Measurements from ENCODE around the gene ACP7. TPM values are rescaled to one million over a fixed set of nuclear protein-coding genes. Genes with fewer than 3 reads are reported as not detected.

ACP7 gene
- total and polyA plus RNA-seq, 2 of the 8 experiments (the other 6 are each of a cell fraction or from before 2014, with no cell fraction given), result 0.27 to 0.50 TPM

DNA sequence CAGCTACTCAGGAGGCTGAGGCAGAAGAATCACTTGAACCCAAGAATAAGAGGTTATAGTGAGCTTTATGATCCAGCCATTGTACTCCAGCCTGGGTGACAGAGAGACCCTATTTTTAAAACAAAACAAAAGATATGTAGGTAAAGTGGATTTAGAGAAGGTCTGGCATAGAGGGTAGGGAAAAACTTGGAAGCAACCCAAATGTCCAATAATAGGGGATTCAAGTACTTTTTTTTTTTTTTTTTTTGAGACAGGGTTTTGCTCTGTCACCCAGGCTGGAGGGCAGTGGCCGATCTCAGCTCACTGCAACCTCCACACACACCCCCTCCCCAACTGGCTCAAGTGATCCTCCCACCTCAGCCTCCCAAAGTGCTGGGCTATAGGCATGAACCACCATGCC is 35.7 kb downstream of the ACP7 start:
- no peak overlapping the region for H2BK120ac ChIP-seq (replicated peaks; ENCODE audit: low read depth, low read length)
- H3K9me3 ChIP-seq (ENCODE audit: insufficient read depth in 2 of 2, low read depth in 1 of 2, low read length in 1 of 2), result no peaks in the 10 kb centered on the region
- H3K4me3 ChIP-seq (ENCODE audit: extremely low read depth in 1 of 4, insufficient read depth in 2 of 4, low read depth in 3 of 4, low read length in 4 of 4), result no peak overlapping the region
- no peaks in the 10 kb centered on the region for H3K36me3 ChIP-seq (ENCODE audit: control insufficient read depth in 2 of 4, insufficient read depth in 4 of 4, low read length in 3 of 4)
- peaks cover 0 to 7% (median 2%) of the 10 kb centered on the region in 4 experiments; a peak in 5 of 7 replicates for H3K4me1 ChIP-seq (replicated peaks in 1 of 4; ENCODE audit: control insufficient read depth in 3 of 4, insufficient read depth in 4 of 4, low read length in 3 of 4)
- H3K56ac ChIP-seq (replicated peaks; ENCODE audit: insufficient read length, low read depth, low read length), result no peak overlapping the region
- DNase-seq (ENCODE audit: low read depth in 1 of 2, low spot score in 2 of 2), result no peak
- no peak overlapping the region for H3K14ac ChIP-seq (ENCODE audit: insufficient read length)
- no peaks in the 10 kb centered on the region for H3K79me1 ChIP-seq (ENCODE audit: low read depth, low read length)
- no peaks in the 10 kb centered on the region for H3K79me2 ChIP-seq (ENCODE audit: control insufficient read depth in 1 of 2, insufficient read depth in 2 of 2, low read length in 2 of 2)
- H2BK20ac ChIP-seq (ENCODE audit: low read length), result no peak overlapping the region
- no peak for FAIRE-seq
- no peak overlapping the region for H4K5ac ChIP-seq (ENCODE audit: insufficient read length, low read depth, low read length)
- no peak overlapping the region for H4K91ac ChIP-seq (replicated peaks; ENCODE audit: insufficient read length, low read length)
- no peak overlapping the region for H3K9ac ChIP-seq (replicated peaks in 1 of 4; ENCODE audit: extremely low read depth in 1 of 4, low read depth in 3 of 4, low read length in 3 of 4)
- H2BK5ac ChIP-seq (ENCODE audit: low read depth, low read length), result no peak overlapping the region
- no peak overlapping the region for H3K18ac ChIP-seq (ENCODE audit: extremely low read depth, low read length)
- H3K23me2 ChIP-seq (ENCODE audit: low read depth, low read length), result no peaks in the 10 kb centered on the region
- no peak overlapping the region for H3K23ac ChIP-seq (ENCODE audit: insufficient read length)
- no peaks in the 10 kb centered on the region for H4K20me1 ChIP-seq (replicated peaks in 1 of 2; ENCODE audit: control insufficient read depth in 1 of 2, insufficient read depth in 2 of 2, low read length in 2 of 2)
- no peak overlapping the region for H2AFZ ChIP-seq (ENCODE audit: low read length)
- no peak overlapping the region for H3K27ac ChIP-seq (ENCODE audit: low read depth, low read length)
- no peak overlapping the region for H2BK12ac ChIP-seq (ENCODE audit: low read depth, low read length)
- H2AK5ac ChIP-seq (ENCODE audit: low read depth, low read length), result no peak overlapping the region
- no peaks in the 10 kb centered on the region; a peak in 1 of 7 replicates for H3K27me3 ChIP-seq (replicated peaks in 1 of 4; ENCODE audit: control insufficient read depth in 3 of 4, extremely low read depth in 1 of 4, insufficient read depth in 3 of 4, low read length in 3 of 4)
- CTCF ChIA-PET (ENCODE audit: partially characterized antibody), result interaction anchor here (0.6 to 2.3 kb wide), 16 partner anchors 9 to 1936 kb away, joined by 3 to 9 read pairs (median 3); no protein-coding TSS in a partner anchor
- no peak overlapping the region for H4K8ac ChIP-seq (ENCODE audit: extremely low read depth, insufficient read depth, low read length)
- POLR2A ChIA-PET (ENCODE audit: partially characterized antibody), result interaction anchor here (0.6 to 1.3 kb wide), 3 partner anchors 9 to 82 kb away, joined by 3 read pairs; no protein-coding TSS in a partner anchor
- 100% methylated on average over 1 of the region's 1 CpG; no CpG with 5 or more reads in 1 of the 2 experiments for WGBS, 2 experiments (ENCODE audit: extremely low coverage in 1 of 2, insufficient coverage in 1 of 2, insufficient read length in 1 of 2, insufficient replicate concordance in 2 of 2, low coverage in 1 of 2, low lambda C conversion rate in 2 of 2, missing lambda C conversion rate in 1 of 2)
- H3K4ac ChIP-seq (replicated peaks; ENCODE audit: insufficient read length, low read depth, low read length), result no peak overlapping the region
- no peak overlapping the region for H3K4me2 ChIP-seq (ENCODE audit: insufficient read depth in 1 of 2, low read depth in 2 of 2, low read length in 2 of 2)
- TF ChIP-seq CHD2 (IDR thresholded peaks at IDR 0.05; ENCODE audit: low read length) (no peak), CBX8 (IDR thresholded peaks at IDR 0.05; ENCODE audit: borderline replicate concordance, low read depth, low read length) (no peak)
- no peak overlapping the region for H2BK15ac ChIP-seq (ENCODE audit: low read length)
